Measurements from ENCODE around the gene FUCA2. TPM values are rescaled to one million over a fixed set of nuclear protein-coding genes. Genes with fewer than 3 reads are reported as not detected.

Gene FUCA2
- total and polyA plus RNA-seq, 2 of the 8 experiments (the other 6 are each of a cell fraction or from before 2014, with no cell fraction given), result 24.2 to 47.2 TPM

- H4K20me1 ChIP-seq (replicated peaks in 1 of 2; ENCODE audit: control insufficient read depth in 1 of 2, insufficient read depth in 2 of 2, low read length in 2 of 2), result no peaks in the 10 kb centered on the region
- no peak overlapping the region for H2BK120ac ChIP-seq (replicated peaks; ENCODE audit: low read depth, low read length)
- no peaks in the 10 kb centered on the region for H3K9me3 ChIP-seq (ENCODE audit: insufficient read depth in 2 of 2, low read depth in 1 of 2, low read length in 1 of 2)
- no peak overlapping the region for H3K9ac ChIP-seq (replicated peaks in 1 of 4; ENCODE audit: extremely low read depth in 1 of 4, low read depth in 3 of 4, low read length in 3 of 4)
- H3K14ac ChIP-seq (ENCODE audit: insufficient read length), result no peak overlapping the region
- no peak overlapping the region for H3K4me3 ChIP-seq (ENCODE audit: extremely low read depth in 1 of 4, insufficient read depth in 2 of 4, low read depth in 3 of 4, low read length in 4 of 4)
- H3K79me1 ChIP-seq (ENCODE audit: low read depth, low read length), result no peaks in the 10 kb centered on the region
- no peak overlapping the region for H3K4ac ChIP-seq (replicated peaks; ENCODE audit: insufficient read length, low read depth, low read length)
- H3K36me3 ChIP-seq (ENCODE audit: control insufficient read depth in 2 of 4, insufficient read depth in 4 of 4, low read length in 3 of 4), result no peaks in the 10 kb centered on the region; a peak in 1 of 8 replicates
- H3K23ac ChIP-seq (ENCODE audit: insufficient read length), result no peak overlapping the region
- H2BK20ac ChIP-seq (ENCODE audit: low read length), result no peak overlapping the region
- DNase-seq (ENCODE audit: low read depth in 1 of 2, low spot score in 2 of 2) (no peak), FAIRE-seq (no peak)
- CTCF ChIA-PET (ENCODE audit: partially characterized antibody), result no interaction called here
- no peak overlapping the region for H3K27ac ChIP-seq (ENCODE audit: low read depth, low read length)
- H3K27me3 ChIP-seq (replicated peaks in 1 of 4; ENCODE audit: control insufficient read depth in 3 of 4, extremely low read depth in 1 of 4, insufficient read depth in 3 of 4, low read length in 3 of 4), result no peaks in the 10 kb centered on the region
- no peak overlapping the region for H2BK12ac ChIP-seq (ENCODE audit: low read depth, low read length)
- POLR2A ChIA-PET (ENCODE audit: partially characterized antibody), result no interaction called here
- no peak overlapping the region for H2AFZ ChIP-seq (ENCODE audit: low read length)
- H3K23me2 ChIP-seq (ENCODE audit: low read depth, low read length), result no peaks in the 10 kb centered on the region
- no peak overlapping the region for H2AK5ac ChIP-seq (ENCODE audit: low read depth, low read length)
- no peak overlapping the region for H4K5ac ChIP-seq (ENCODE audit: insufficient read length, low read depth, low read length)
- H4K91ac ChIP-seq (replicated peaks; ENCODE audit: insufficient read length, low read length), result no peak overlapping the region
- no peaks in the 10 kb centered on the region for H3K4me1 ChIP-seq (replicated peaks in 1 of 4; ENCODE audit: control insufficient read depth in 3 of 4, insufficient read depth in 4 of 4, low read length in 3 of 4)
- H2BK5ac ChIP-seq (ENCODE audit: low read depth, low read length), result no peak overlapping the region
- H2BK15ac ChIP-seq (ENCODE audit: low read length), result no peak overlapping the region
- no peak overlapping the region for H3K18ac ChIP-seq (ENCODE audit: extremely low read depth, low read length)
- H3K79me2 ChIP-seq (ENCODE audit: control insufficient read depth in 1 of 2, insufficient read depth in 2 of 2, low read length in 2 of 2), result no peaks in the 10 kb centered on the region; a peak in 1 of 4 replicates
- no peak overlapping the region for H3K4me2 ChIP-seq (ENCODE audit: insufficient read depth in 1 of 2, low read depth in 2 of 2, low read length in 2 of 2)
- WGBS, 2 experiments (ENCODE audit: extremely low coverage in 1 of 2, insufficient coverage in 1 of 2, insufficient read length in 1 of 2, insufficient replicate concordance in 2 of 2, low coverage in 1 of 2, low lambda C conversion rate in 2 of 2, missing lambda C conversion rate in 1 of 2), result 92% methylated on average over 2 of the region's 2 CpGs; no CpG with 5 or more reads in 1 of the 2 experiments
- H3K56ac ChIP-seq (replicated peaks; ENCODE audit: insufficient read length, low read depth, low read length), result no peak overlapping the region
- TF ChIP-seq CHD2 (IDR thresholded peaks at IDR 0.05; ENCODE audit: low read length) (no peak), ATF2 (IDR thresholded peaks at IDR 0.05; ENCODE audit: low read length) (no peak), GTF2F1 (IDR thresholded peaks at IDR 0.05; ENCODE audit: borderline replicate concordance, low read depth, low read length) (no peak), GABPA (IDR thresholded peaks at IDR 0.05; ENCODE audit: borderline replicate concordance, insufficient read depth, low read length) (no peak), RBBP5 (IDR thresholded peaks at IDR 0.05; ENCODE audit: borderline replicate concordance, low read depth, low read length) (no peak), TAF7 (optimal IDR thresholded peaks at IDR 0.05; ENCODE audit: borderline replicate concordance, low read depth, low read length) (no peak), SIN3A (conservative IDR thresholded peaks at IDR 0.05 in 1 of 2, IDR thresholded peaks at IDR 0.05 in 1 of 2; ENCODE audit: low read depth in 1 of 2, low read length in 2 of 2) (no peak), JUN (IDR thresholded peaks at IDR 0.05; ENCODE audit: low read depth, low read length) (no peak), KDM4A (IDR thresholded peaks at IDR 0.05; ENCODE audit: low read depth, low read length, severe bottlenecking) (no peak), SIX5 (IDR thresholded peaks at IDR 0.05; ENCODE audit: low read depth, low read length) (no peak), ATF3 (IDR thresholded peaks at IDR 0.05; ENCODE audit: insufficient read depth, low read depth, low read length) (no peak), BRCA1 (IDR thresholded peaks at IDR 0.05; ENCODE audit: low read depth, low read length) (no peak)
- no peak overlapping the region for H4K8ac ChIP-seq (ENCODE audit: extremely low read depth, insufficient read depth, low read length)
Observed at GRCh38 chr6:143482593-143482992, 28.9 kb downstream of the FUCA2 start.

Data from H1 (cell line).